NB4 (cell line): Measurements from ENCODE around the gene MEGF9.

Experiments used
- DNase-seq: peaks from one replicate; pipeline ENCODE4 v3.0.0; 2010; ENCODE audit warnings: low read depth
- H3K4me3 ChIP-seq: one replicate; pipeline ENCODE4 v1.5.1; 2011; ENCODE audit warnings: mild to moderate bottlenecking, low read depth, low read length, moderate library complexity
- MYC ChIP-seq: IDR thresholded peaks from 2 replicates; pipeline ENCODE4 v1.6.1; 2011; ENCODE audit warnings: low read depth, low read length
- POLR2A ChIP-seq: IDR thresholded peaks from 2 replicates; pipeline ENCODE4 v1.6.1; 2011; ENCODE audit warnings: mild to moderate bottlenecking; ENCODE audit not compliant: insufficient read length; ENCODE audit errors: extremely low read depth
- TF ChIP-seq, protein P1 (sequence below): IDR thresholded peaks from 2 replicates; pipeline ENCODE4 v1.6.1; 2011; ENCODE audit warnings: low read depth, low read length
- TF ChIP-seq, protein P2 (sequence below): IDR thresholded peaks from one replicate; pipeline ENCODE4 v1.5.1; 2012; ENCODE audit warnings: low read depth, low read length

MEGF9 gene

DNA sequence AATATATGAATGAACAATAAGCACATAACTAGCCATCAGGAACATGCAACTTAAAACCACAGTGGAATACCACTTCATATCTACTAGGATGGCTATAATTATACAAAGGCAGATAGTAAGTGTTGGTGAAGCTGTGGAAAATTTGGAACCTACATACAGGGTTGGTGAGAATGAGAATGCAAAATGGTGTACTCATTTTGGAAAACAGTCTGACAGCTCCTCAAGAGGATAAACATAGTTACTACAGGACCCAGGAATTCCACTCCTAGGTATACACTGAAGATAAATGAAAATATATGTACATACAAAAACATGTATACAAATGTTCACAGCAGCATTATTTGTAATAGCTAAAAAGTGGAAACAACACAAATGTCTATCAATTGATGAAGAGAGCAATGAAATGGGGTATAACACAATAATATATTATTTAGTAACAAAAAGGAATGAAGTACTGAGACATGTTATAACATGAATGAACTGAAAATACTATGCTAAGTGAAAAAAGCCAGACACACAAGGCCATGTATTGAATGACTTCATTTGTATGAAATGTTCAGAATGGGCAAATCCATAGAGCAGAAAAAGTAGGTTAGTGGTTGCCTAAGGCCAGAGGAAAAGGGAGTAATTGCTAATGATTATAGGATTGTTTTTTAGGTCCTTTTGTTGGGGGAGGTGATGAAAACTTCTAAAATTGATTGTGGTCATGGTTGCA, 103.1 kb downstream of the MEGF9 start:
- peak; percentile 19 for DNase-seq
- TF ChIP-seq MYC: no peak
- TF ChIP-seq, protein P1, sequence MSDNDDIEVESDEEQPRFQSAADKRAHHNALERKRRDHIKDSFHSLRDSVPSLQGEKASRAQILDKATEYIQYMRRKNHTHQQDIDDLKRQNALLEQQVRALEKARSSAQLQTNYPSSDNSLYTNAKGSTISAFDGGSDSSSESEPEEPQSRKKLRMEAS: no peak
- TF ChIP-seq POLR2A: no peak
- TF ChIP-seq, protein P2, sequence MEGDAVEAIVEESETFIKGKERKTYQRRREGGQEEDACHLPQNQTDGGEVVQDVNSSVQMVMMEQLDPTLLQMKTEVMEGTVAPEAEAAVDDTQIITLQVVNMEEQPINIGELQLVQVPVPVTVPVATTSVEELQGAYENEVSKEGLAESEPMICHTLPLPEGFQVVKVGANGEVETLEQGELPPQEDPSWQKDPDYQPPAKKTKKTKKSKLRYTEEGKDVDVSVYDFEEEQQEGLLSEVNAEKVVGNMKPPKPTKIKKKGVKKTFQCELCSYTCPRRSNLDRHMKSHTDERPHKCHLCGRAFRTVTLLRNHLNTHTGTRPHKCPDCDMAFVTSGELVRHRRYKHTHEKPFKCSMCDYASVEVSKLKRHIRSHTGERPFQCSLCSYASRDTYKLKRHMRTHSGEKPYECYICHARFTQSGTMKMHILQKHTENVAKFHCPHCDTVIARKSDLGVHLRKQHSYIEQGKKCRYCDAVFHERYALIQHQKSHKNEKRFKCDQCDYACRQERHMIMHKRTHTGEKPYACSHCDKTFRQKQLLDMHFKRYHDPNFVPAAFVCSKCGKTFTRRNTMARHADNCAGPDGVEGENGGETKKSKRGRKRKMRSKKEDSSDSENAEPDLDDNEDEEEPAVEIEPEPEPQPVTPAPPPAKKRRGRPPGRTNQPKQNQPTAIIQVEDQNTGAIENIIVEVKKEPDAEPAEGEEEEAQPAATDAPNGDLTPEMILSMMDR: no peak
- no peak overlapping the region for H3K4me3 ChIP-seq

DNA sequence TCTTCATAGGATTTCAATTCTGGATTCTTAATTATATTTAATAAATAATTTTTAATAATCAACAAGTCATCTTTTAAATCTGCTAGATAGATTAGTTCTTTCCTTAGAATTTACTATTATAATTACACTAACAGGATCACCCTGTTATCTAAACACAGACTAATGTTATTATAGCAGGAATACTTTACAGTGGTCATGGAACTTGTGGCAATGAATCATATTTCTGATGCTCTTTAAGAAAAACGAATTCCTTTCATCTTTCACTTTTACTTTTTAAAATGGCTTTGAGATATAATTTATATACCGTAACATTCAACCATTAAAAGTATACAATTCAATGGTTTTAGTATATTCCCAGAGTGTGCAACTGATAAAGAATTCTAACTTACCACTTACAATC, 104.6 kb downstream of the MEGF9 start:
- H3K4me3 ChIP-seq: no peak overlapping the region
- no peak for TF ChIP-seq MYC
- no peak for TF ChIP-seq POLR2A
- TF ChIP-seq, protein P2: no peak
- TF ChIP-seq, protein P1: no peak
- DNase-seq: no peak

DNA sequence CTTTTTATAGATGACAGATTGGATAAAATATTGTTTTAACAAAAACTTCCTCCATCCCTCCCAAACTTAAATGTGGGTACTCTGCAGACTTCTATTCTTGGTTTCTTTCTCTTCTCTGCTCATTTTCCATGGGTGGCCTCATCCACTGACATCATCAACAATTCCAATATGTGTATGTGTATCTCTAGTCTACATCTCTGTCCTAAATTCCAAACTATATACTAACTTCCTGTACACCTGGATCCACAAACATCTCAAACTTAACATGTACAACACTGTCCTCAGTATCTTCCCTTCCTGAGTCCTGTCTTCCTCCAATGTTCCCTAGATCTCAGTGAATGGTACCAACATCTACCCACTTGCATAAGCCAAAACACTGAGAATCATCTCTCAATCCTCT, 105.8 kb downstream of the MEGF9 start:
- H3K4me3 ChIP-seq: no peak overlapping the region
- DNase-seq: no peak
- TF ChIP-seq POLR2A: no peak
- TF ChIP-seq, protein P2: no peak
- no peak for TF ChIP-seq MYC
- TF ChIP-seq, protein P1: no peak

DNA sequence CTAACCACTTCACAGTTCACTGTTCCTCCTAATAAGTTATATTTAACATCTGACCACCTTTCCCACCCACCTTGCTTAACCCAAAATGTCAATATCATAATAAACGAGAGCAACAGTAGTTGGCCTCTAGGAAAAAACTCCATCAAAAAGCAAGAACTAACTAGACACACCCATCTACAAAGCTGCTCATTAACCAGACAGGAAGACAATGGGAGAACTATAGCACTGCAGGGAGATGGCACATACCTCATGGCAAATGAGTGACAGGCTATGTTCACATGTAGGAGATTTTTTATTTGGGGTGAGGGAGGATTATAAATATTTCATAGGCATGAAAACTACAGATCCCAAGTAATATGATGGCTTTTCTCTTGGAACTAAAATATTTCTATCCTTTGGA, 110.7 kb downstream of the MEGF9 start:
- TF ChIP-seq MYC (no peak), POLR2A (no peak)
- TF ChIP-seq, protein P2: no peak
- TF ChIP-seq, protein P1: no peak
- H3K4me3 ChIP-seq: no peak overlapping the region
- DNase-seq: no peak

DNA sequence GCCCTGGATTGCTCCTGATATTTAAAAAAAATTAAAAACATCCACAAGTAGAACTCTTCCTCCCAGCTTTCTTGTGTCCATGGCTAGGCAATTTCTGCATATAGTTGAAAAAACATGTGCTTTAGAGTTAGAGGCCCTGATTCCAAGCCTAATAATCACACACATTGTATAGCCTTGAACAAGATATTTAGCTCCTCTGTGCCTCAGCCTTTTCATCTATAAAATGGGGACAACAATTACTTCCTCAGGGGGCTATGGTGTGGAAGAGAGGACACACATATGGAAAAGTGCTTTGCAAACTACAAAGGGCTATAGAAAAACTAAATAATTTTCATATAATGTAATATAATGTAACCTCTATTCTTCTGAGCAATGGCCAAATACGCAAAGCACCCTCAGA, 111.3 kb downstream of the MEGF9 start:
- no peak for DNase-seq
- TF ChIP-seq, protein P1: no peak
- TF ChIP-seq, protein P2: no peak
- TF ChIP-seq MYC (no peak), POLR2A (no peak)
- H3K4me3 ChIP-seq: no peak overlapping the region

DNA sequence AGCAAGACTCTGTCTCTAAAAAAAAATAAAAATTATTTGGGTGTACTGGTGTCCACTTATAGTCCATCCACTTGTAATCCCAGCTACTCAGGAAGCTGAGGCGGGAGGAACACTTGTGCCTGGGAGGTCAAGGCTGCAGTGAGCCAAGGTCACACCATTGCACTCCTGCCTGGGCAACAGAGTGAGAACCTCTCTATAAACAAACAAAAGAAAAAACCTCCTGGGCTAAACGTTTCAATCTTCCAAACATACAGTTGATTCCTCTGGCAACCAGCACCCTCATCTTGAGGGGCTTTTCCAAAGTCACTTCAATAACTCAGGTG, 120.4 kb downstream of the MEGF9 start:
- TF ChIP-seq MYC (no peak), POLR2A (no peak)
- TF ChIP-seq, protein P2: no peak
- TF ChIP-seq, protein P1: no peak
- no peak overlapping the region for H3K4me3 ChIP-seq
- DNase-seq: no peak
